HUES64 (cell line): ENCODE results near the gene LRRC2.
"Not testable (repeated sequence)": the region's sequence is repeated elsewhere in the genome, so short reads cannot be mapped to it uniquely, and the experiment has no call there.

ENCODE experiments used
- H3K27ac ChIP-seq: 2 replicates; pipeline ENCODE4 v1.7.0; 2013; ENCODE audit warnings: low read depth, low read length, inconsistent platforms
- H3K27me3 ChIP-seq: 2 replicates; pipeline ENCODE4 v1.6.1; 2013; ENCODE audit warnings: mild to moderate bottlenecking, low read length; ENCODE audit not compliant: insufficient read depth
- H3K36me3 ChIP-seq: 2 replicates; pipeline ENCODE4 v1.6.1; 2013; ENCODE audit warnings: mild to moderate bottlenecking, low read length; ENCODE audit not compliant: insufficient read depth
- H3K4me1 ChIP-seq: 2 replicates; pipeline ENCODE4 v1.6.1; 2013; ENCODE audit warnings: mild to moderate bottlenecking, low read length, moderate library complexity; ENCODE audit not compliant: insufficient read depth
- H3K4me3 ChIP-seq: 2 replicates; pipeline ENCODE4 v1.5.1; 2013; ENCODE audit warnings: mild to moderate bottlenecking, low read length, moderate library complexity
- H3K9ac ChIP-seq: 2 replicates; pipeline ENCODE4 v1.6.1; 2013; ENCODE audit warnings: mild to moderate bottlenecking, low read depth, low read length
- H3K9me3 ChIP-seq: 2 replicates; pipeline ENCODE4 v1.6.1; 2013; ENCODE audit warnings: low read depth, low read length; ENCODE audit not compliant: insufficient read depth
- WGBS: fragments of 150-250, 120-280 bp; methylation state at CpG from one replicate; pipeline ENCODE4 v1.1.7; 2013; ENCODE audit warnings: missing lambda C conversion rate; 5-methylcytosine and 5-hydroxymethylcytosine counted together

LRRC2 gene

GRCh38 chr3:46522201-46522600 is 43.9 kb downstream of the LRRC2 start:
- H3K27me3 ChIP-seq, H3K9me3 ChIP-seq, H3K36me3 ChIP-seq, H3K4me3 ChIP-seq, H3K9ac ChIP-seq, H3K27ac ChIP-seq, H3K4me1 ChIP-seq: not testable (repeated sequence)
- WGBS = 95% methylated on average over 2 of the region's 4 CpGs

- Histone ChIP-seq H3K27ac (no peak overlapping the region), H3K27me3 (no peaks in the 10 kb centered on the region), H3K4me1 (no peaks in the 10 kb centered on the region), H3K4me3 (no peak overlapping the region), H3K9me3 (no peaks in the 10 kb centered on the region), H3K9ac (no peak overlapping the region), H3K36me3 (no peaks in the 10 kb centered on the region)
- 85% methylated on average over 8 of the region's 9 CpGs for WGBS
Observed at GRCh38 chr3:46521096-46521495, 45.0 kb downstream of the LRRC2 start.

- 94% methylated on average over 3 of the region's 3 CpGs for WGBS
- no peaks in the 10 kb centered on the region for H3K36me3 ChIP-seq
- H3K4me3 ChIP-seq = no peak overlapping the region
- no peaks in the 10 kb centered on the region for H3K27me3 ChIP-seq
- no peaks in the 10 kb centered on the region for H3K4me1 ChIP-seq
- no peaks in the 10 kb centered on the region for H3K9me3 ChIP-seq
- H3K9ac ChIP-seq = no peak overlapping the region
- no peak overlapping the region for H3K27ac ChIP-seq
Observed at GRCh38 chr3:46520531-46520930, 45.6 kb downstream of the LRRC2 start.

GRCh38 chr3:46519952-46520351 is 46.1 kb downstream of the LRRC2 start:
- H3K9ac ChIP-seq = no peak overlapping the region
- no peaks in the 10 kb centered on the region for H3K36me3 ChIP-seq
- H3K4me3 ChIP-seq = no peak overlapping the region
- no peaks in the 10 kb centered on the region for H3K4me1 ChIP-seq
- no peak overlapping the region for H3K27ac ChIP-seq
- no peaks in the 10 kb centered on the region for H3K9me3 ChIP-seq
- H3K27me3 ChIP-seq = no peaks in the 10 kb centered on the region
- WGBS = no CpG with 5 or more reads among the region's 2 CpGs

GRCh38 chr3:46517784-46518181 is 48.3 kb downstream of the LRRC2 start:
- 95% methylated on average over 2 of the region's 2 CpGs for WGBS
- Histone ChIP-seq H3K4me3 (no peak overlapping the region), H3K4me1 (no peaks in the 10 kb centered on the region), H3K27ac (no peak overlapping the region), H3K9ac (no peak overlapping the region), H3K36me3 (no peaks in the 10 kb centered on the region), H3K27me3 (no peaks in the 10 kb centered on the region), H3K9me3 (no peaks in the 10 kb centered on the region)

- H3K27me3 ChIP-seq = no peaks in the 10 kb centered on the region
- no peak overlapping the region for H3K9ac ChIP-seq
- no peak overlapping the region for H3K27ac ChIP-seq
- 95% methylated on average over 5 of the region's 7 CpGs for WGBS
- H3K36me3 ChIP-seq = no peaks in the 10 kb centered on the region
- H3K4me3 ChIP-seq = no peak overlapping the region
- H3K9me3 ChIP-seq = no peaks in the 10 kb centered on the region
- H3K4me1 ChIP-seq = no peaks in the 10 kb centered on the region
Observed at GRCh38 chr3:46517016-46517783, 48.9 kb downstream of the LRRC2 start.

GRCh38 chr3:46516521-46516920 is 49.6 kb downstream of the LRRC2 start:
- H3K9me3 ChIP-seq = no peaks in the 10 kb centered on the region
- WGBS = 95% methylated on average over 4 of the region's 4 CpGs

GRCh38 chr3:46512191-46512749 is 53.8 kb downstream of the LRRC2 start:
- no peak overlapping the region for H3K4me3 ChIP-seq
- no peaks in the 10 kb centered on the region for H3K9me3 ChIP-seq
- H3K4me1 ChIP-seq = no peaks in the 10 kb centered on the region; the same call in 1 of the 2 replicates
- no peak overlapping the region for H3K9ac ChIP-seq
- WGBS = 85% methylated on average over 2 of the region's 2 CpGs
- no peaks in the 10 kb centered on the region for H3K27me3 ChIP-seq
- H3K36me3 ChIP-seq = no peaks in the 10 kb centered on the region
- no peak overlapping the region for H3K27ac ChIP-seq

More at GRCh38 chr3:46516521-46516920, 49.6 kb downstream of the LRRC2 start:
- Histone ChIP-seq H3K9ac (no peak overlapping the region), H3K27ac (no peak overlapping the region), H3K36me3 (no peaks in the 10 kb centered on the region), H3K4me1 (no peaks in the 10 kb centered on the region), H3K4me3 (no peak overlapping the region), H3K27me3 (no peaks in the 10 kb centered on the region)

GRCh38 chr3:46509661-46510187 is 56.4 kb downstream of the LRRC2 start:
- Histone ChIP-seq H3K4me1 (peaks cover 6% of the 10 kb centered on the region; the same call in 1 of the 2 replicates), H3K9me3 (no peaks in the 10 kb centered on the region), H3K4me3 (no peak overlapping the region), H3K27ac (no peak overlapping the region), H3K36me3 (no peaks in the 10 kb centered on the region), H3K27me3 (no peaks in the 10 kb centered on the region), H3K9ac (no peak overlapping the region)
- 85% methylated on average over 4 of the region's 4 CpGs for WGBS

- Histone ChIP-seq H3K27me3 (no peaks in the 10 kb centered on the region), H3K36me3 (no peaks in the 10 kb centered on the region), H3K27ac (no peak overlapping the region), H3K4me1 (peaks cover 6% of the 10 kb centered on the region; the same call in 1 of the 2 replicates), H3K9ac (no peak overlapping the region), H3K4me3 (no peak overlapping the region), H3K9me3 (no peaks in the 10 kb centered on the region)
- WGBS = 97% methylated on average over 4 of the region's 4 CpGs
Observed at GRCh38 chr3:46508850-46509591, 57.1 kb downstream of the LRRC2 start.

GRCh38 chr3:46506526-46506925 is 59.6 kb downstream of the LRRC2 start:
- Histone ChIP-seq H3K27me3 (no peaks in the 10 kb centered on the region), H3K9ac (no peak overlapping the region), H3K4me1 (peaks cover 6% of the 10 kb centered on the region; the same call in 1 of the 2 replicates), H3K36me3 (no peaks in the 10 kb centered on the region), H3K4me3 (no peak overlapping the region), H3K27ac (no peak overlapping the region), H3K9me3 (no peaks in the 10 kb centered on the region)
- WGBS = 91% methylated on average over 3 of the region's 3 CpGs
